Hematopoietic multipotent progenitor cell treated with erythropoietin and hydrocortisone succinate and interleukin-3 and kit ligand, for 17 days (in vitro differentiated cells): ENCODE measurements around the gene PTPRR.

Experiments used
- DNase-seq: peaks from one replicate; pipeline ENCODE4 v3.0.0-alpha.2; 2015; ENCODE audit warnings: low spot score

The PTPRR gene

DNA sequence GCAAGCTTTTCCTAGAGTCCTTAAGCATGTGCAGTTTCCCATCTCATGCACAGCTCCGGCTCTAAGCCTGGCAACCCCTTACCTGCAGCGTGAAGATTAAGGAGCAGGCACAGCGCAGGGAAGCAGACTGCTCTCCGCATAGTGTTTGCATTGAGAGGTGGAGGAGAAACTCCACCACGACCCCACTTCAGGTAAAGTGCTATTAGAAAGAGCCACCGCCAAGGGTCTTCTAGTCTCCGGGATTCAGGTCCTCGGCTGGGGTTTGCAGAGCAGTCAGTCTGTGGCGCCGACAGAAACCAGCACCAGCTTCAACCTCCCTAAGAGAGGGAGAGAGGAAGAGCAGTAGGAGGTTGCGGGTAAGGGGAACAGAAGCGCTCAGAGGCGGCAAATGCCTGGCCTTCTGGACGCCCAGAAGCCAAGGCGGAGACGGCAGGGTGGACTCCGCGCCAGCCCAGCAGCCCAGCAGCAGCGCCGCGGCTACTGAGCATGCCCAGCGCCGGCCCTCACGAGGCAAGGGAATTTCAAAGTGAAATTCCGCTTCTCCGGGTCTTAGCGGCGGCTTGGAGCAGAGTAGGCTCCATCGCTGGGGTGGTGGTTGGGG is at the start of gene PTPRR:
TSS of gene PTPRR (minus strand) at position 488 of the 601 bp plus-strand sequence. CDS start at position 140, 348 bp downstream.
- no peak for DNase-seq

DNA sequence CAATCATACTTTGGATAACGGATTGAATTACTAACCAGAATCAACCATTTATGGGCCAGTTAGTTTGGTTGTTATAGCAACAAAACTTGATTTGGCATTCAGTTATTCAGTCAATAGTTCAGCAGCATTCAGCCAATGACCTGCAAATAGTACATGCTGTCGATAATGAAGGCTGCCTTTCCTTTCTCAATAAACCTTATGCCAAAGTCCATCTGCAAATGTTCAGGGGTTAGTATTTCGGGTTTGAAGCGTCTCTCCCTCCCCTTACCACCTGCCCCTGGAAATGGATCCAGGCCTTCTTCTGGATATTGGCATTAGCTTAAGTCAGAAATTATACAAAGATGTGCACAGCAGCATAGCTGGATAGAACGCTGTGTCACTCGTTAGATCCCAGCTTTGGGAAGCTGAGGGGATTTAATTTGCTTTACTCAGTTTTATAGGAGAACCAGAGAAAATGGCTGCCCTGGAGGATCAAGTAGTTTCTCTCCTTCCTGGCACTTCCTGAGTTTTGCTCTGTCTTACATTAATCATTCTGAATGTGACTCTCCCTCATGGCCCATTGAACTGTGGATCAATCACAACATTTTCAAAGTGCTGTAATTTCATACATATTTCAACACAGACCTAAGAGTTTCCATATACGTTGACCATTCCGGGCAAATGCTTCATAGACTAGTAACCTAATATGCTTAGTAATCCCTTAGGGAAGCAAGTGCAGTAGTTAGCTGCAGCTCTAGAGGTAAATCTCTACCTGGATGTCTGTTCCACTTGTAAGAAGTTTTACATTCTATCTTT is 46.7 kb upstream of the PTPRR start:
- DNase-seq = no peak

GRCh38 chr12:70966046-70966445 is 45.5 kb upstream of the PTPRR start:
- DNase-seq = no peak

DNA sequence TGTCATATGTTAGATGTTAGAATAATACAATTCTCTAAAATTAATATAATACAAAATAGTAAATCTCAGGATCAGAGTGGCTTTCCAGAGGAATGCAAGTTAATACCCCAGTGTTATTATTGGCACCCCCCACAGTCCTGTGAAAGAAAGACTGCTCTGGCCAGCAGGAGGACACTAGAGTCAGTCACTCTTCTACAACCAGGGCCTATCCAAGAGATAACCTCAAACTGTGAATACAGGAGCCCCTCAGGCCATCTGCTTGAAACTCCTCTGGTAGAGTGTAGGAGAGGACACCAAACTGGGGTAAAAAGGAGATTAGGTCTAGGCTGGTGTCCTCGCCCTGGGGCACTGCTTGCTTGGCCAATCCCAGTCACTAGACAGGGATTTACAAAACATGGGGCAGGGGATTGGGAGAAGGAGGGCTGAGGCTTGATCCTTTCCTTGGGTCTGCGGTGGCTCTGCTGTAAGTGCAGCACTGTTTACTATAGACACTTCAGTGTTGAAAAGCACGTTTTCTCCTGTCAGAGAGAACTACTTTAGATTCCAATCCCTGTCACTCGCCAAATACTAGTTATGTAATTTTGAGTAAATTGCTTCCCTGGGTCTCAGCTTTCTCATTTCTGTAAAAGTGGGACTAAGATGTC is 44.5 kb upstream of the PTPRR start:
- no peak for DNase-seq

DNA sequence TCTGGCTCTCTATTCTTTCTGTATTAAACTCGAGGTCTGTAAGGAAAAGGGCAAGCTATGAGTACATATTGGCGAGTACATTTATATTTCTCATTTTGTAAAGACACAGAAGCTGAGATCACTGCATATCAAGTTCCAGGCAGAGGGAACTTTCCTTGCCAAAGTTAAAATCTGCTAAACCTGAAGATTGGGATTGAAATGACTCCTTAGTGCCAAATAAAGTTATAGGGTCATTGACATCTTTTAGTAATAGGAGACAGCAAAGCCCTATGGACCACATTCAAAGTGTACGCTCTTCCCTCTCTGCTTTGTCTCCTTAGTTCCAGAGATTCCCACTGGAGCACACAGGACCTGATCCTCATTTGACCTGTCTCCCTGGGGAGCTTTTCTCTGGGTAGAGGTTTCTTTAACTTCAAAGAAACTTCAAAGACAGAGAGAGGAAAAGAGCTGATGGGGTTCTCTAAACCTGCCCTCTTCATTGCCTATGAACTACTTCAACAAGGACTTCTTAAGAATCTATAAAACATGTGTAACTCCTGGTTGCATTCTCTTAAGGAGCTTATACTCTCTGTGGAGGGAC is 42.6 kb upstream of the PTPRR start:
- no peak for DNase-seq

DNA sequence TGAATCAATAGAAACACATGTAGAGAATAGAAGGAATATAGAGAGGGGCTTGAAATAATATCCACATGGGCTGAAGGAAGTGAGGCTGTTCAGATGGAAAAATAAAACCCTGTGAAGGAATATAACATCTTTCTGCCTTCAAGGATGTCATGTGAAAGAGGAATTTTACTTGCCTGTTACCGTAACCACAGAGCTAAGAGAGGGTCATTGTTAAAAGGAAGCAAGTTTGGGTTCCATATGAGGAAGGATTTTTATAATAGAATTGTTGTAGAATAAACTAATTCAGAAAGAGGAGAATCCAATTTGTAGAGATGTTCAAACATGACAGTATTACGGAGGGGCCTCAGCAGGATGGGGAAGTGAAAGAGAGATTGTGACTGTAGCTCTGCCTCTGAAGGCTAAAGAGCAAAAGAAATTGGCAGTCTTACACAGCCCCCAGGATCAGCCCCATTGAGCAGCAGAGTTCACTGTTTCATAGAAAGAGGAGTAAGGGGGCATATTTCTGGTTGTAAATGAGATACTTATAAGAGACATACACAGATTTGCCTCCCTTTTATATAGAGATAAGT is 41.8 kb upstream of the PTPRR start:
- DNase-seq = no peak

DNA sequence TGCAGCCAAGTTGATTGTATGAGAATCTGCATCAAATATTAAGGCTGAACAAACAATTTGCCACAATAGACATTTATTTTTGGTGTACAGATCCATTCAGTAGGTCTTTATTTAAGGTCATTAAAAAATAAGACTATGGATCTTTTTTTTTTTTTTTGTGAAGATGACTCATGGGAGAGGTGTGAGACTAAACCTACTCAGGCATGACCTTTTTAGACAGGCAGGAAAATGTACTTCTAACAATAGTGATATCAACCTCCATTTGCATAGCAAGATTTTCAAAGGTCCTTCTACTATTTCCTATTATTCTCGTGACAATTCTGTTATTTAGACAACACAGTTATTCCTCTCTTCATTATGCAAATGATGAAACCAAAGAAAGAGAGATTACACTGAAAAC is 39.9 kb upstream of the PTPRR start:
- DNase-seq = no peak

DNA sequence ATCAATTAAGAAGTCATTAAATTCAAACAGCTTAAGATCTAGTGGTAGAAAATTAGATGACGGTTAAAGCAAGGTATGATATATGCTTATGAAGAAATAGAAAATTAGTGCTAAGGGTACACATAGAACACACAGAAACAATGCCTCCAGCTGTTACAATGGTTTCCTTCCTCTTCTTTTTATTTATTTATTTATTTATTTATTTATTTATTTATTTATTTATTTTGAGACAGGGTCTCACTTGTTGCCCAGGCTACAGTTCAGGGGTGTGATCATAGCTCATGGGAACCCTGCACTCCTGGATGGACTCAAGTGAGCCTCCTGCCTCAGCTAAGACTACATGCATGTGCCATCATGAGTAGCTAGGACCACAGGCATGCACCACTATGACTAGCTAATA is 34.9 kb upstream of the PTPRR start:
- DNase-seq = no peak

GRCh38 chr12:70950451-70950850 is 29.9 kb upstream of the PTPRR start:
- no peak for DNase-seq

- DNase-seq = no peak
These were observed 28.4 kb upstream of the PTPRR start for GRCh38 chr12:70948976-70949336.

- DNase-seq = no peak
These were observed 27.9 kb upstream of the PTPRR start for GRCh38 chr12:70948236-70948975.

DNA sequence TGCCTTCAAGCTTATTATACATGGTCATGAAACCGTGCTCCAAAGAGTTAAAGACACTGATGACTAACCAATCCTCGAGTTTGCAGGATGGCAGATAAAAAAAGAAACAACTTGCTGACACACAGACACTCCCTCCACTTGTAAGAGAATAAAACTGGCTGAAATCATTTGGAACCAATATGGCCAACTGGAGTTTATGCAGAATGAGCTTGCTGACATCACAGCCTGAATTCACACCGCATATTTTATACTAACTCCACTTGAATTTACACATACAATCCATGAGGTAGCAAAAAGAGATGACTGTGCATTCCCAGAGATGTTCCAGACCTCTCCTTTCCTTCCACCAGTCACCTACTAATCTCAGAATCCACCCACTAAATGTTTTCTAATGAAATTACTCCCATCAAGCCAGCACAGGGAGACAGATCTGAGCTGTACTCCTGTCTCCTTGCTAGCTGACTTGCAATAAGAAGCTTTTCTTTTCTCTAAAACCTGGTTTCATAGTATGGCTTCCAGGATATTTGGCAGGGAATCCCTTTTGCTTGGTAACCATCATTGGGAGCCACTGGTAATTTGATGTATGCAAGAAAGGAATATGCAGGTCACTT is 15.8 kb upstream of the PTPRR start:
- no peak for DNase-seq

DNA sequence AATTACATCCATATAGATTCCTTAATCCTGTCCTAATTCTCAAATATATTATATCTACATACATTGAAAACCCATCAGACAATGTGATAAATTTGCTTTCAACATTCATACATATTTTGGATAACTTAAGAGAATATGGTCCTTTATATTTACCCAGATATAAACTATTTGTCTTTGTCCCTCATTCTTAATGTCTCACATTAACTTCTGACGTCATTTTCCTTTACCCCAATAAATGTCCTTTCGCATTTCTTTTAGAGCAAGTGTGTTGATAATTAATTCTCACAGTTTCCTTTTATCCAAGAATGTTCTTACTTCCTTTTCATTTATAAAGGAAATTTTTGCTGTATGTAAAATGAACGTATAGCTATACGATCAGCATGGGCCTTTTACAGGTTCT is 12.6 kb upstream of the PTPRR start:
- DNase-seq = no peak

GRCh38 chr12:70929029-70929428 is 8.5 kb upstream of the PTPRR start:
- DNase-seq = no peak

GRCh38 chr12:70928071-70928470 is 7.5 kb upstream of the PTPRR start:
- DNase-seq = no peak

- no peak for DNase-seq
These were observed 6.8 kb upstream of the PTPRR start for GRCh38 chr12:70927356-70927755.

- no peak for DNase-seq
These were observed 5.0 kb upstream of the PTPRR start for GRCh38 chr12:70925539-70925938.

DNA sequence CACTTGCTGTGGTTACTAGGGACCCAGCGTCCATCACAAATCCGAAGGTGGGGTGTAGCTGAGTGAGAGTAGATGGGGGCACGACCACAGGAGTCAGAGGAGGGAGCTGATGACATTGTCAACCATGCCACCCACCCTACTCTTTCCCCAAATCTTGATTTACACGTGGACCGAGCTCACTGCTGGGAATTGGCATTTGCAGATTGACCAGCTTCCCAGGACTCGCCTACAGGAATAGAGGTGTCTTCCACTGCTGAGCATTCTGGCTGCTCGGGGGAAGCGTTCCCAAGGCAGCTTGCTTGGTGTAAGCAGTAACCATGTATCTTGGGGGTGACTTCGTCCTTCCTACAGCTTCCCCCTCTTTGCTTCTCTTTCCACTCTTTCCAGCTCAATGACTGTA is 353 bp upstream of the PTPRR start:
- no peak for DNase-seq

GRCh38 chr12:70919597-70920035 is 922 bp downstream of the PTPRR start:
- no peak for DNase-seq

GRCh38 chr12:70919176-70919575 is 1.4 kb downstream of the PTPRR start:
- DNase-seq = no peak

DNA sequence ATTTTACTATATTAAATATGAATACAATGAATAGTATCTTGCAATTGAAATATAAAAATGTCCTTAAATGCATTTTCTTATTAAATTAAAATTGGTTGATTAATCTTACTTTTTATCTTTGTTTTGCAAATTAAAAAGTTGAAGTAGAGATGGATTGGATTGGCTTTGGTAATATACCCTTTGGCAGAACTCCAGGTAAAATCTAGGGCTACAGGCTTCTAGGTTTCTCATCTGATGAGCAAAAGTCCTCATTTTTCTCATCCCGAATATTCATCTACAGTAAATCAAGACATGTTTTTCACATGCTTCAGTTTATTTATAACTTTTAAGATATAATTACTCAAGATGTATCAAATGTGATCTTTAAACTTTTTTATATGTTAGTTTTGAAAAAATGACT is 2.2 kb downstream of the PTPRR start:
- DNase-seq = no peak

GRCh38 chr12:70910666-70911065 is 9.9 kb downstream of the PTPRR start:
- no peak for DNase-seq
